Esophagus squamous epithelium (tissue), 4 donors: Measurements from ENCODE around the gene TRDMT1.

Experiments
- POLR2A ChIP-seq, 4 donors: fragments of 450-650 bp; IDR thresholded peaks; one replicate each; pipeline ENCODE4 v1.6.1; 2017; ENCODE audit warnings: antibody characterized with exemption in 4 of 4, mild to moderate bottlenecking in 4 of 4, moderate library complexity in 3 of 4
- TF ChIP-seq, protein P1 (sequence below), 6 experiments: fragments of 450-650 bp in 4 of 6; fragments of 200-600 bp in 2 of 6; sonication (generic) in 2 of 6; IDR thresholded peaks; one replicate each; pipeline ENCODE4 v1.5.1; 2016 to 2019; ENCODE audit warnings: antibody characterized with exemption in 6 of 6, mild to moderate bottlenecking in 4 of 6, moderate library complexity in 4 of 6

DNA sequence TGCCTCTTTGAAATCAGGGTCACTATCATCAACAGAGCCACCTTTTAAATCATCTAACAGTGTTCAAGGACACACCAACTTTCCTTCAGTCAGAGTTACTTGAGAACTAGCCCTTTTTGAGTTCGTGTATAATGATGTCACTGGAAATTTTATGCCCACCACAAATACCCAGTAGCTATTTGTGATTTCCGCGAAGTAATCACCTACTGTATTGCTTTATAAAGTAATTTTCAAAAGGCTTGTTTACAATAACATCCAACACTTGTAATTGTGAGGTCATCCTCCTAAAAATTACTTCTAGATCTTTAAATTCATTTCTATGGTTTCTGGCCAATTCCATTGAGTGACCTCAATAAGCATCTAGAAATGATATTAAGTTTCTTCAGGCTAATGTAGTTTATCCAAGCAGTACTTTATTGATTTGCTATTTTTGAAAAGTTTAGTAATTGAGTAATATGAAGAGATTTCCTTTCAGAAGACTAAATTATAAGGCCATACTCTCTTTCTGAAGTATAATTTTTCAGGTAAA is 12.8 kb downstream of the TRDMT1 start:
- TF ChIP-seq, protein P1, sequence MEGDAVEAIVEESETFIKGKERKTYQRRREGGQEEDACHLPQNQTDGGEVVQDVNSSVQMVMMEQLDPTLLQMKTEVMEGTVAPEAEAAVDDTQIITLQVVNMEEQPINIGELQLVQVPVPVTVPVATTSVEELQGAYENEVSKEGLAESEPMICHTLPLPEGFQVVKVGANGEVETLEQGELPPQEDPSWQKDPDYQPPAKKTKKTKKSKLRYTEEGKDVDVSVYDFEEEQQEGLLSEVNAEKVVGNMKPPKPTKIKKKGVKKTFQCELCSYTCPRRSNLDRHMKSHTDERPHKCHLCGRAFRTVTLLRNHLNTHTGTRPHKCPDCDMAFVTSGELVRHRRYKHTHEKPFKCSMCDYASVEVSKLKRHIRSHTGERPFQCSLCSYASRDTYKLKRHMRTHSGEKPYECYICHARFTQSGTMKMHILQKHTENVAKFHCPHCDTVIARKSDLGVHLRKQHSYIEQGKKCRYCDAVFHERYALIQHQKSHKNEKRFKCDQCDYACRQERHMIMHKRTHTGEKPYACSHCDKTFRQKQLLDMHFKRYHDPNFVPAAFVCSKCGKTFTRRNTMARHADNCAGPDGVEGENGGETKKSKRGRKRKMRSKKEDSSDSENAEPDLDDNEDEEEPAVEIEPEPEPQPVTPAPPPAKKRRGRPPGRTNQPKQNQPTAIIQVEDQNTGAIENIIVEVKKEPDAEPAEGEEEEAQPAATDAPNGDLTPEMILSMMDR (IDR thresholded peaks at IDR 0.05), result no peak
- no peak for TF ChIP-seq POLR2A (IDR thresholded peaks at IDR 0.05)
